Osteoblast (primary cell): ENCODE results near the gene SOS2. TPM values are rescaled to one million over a fixed set of nuclear protein-coding genes. Genes with fewer than 3 reads are reported as not detected.

Experiments used
- DNase-seq: peaks from one replicate; pipeline ENCODE4 v3.0.0; 2011; ENCODE audit warnings: low spot score, mixed read lengths; ENCODE audit not compliant: insufficient read length; ENCODE audit errors: missing footprints
- H2AFZ ChIP-seq: 2 replicates; pipeline ENCODE4 v1.6.0; 2011; ENCODE audit warnings: mild to moderate bottlenecking, low read length
- H3K27ac ChIP-seq: 2 replicates; pipeline ENCODE4 v1.5.1; 2011; ENCODE audit warnings: mild to moderate bottlenecking, low read depth, low read length, moderate library complexity
- H3K27me3 ChIP-seq: 2 replicates; pipeline ENCODE4 v1.6.0; 2012; ENCODE audit warnings: mild to moderate bottlenecking, control low read depth, inconsistent platforms, low read length, moderate library complexity; ENCODE audit not compliant: insufficient read depth
- H3K36me3 ChIP-seq: 2 replicates; pipeline ENCODE4 v1.5.1; 2011; ENCODE audit warnings: mild to moderate bottlenecking, low read length, control low read depth, moderate library complexity; ENCODE audit not compliant: insufficient read depth
- H3K4me1 ChIP-seq: 2 replicates; pipeline ENCODE4 v1.5.1; 2011; ENCODE audit warnings: mild to moderate bottlenecking, low read length, control low read depth, moderate library complexity; ENCODE audit not compliant: insufficient read depth
- H3K4me2 ChIP-seq: 2 replicates; pipeline ENCODE4 v1.6.0; 2011; ENCODE audit warnings: mild to moderate bottlenecking, low read length; ENCODE audit not compliant: insufficient read depth
- H3K4me3 ChIP-seq: fragments of 200-600 bp; sonication (generic); 3 replicates; pipeline ENCODE4 v1.5.1; 2012; ENCODE audit warnings: mild to moderate bottlenecking, low read length, inconsistent platforms; ENCODE audit not compliant: insufficient read depth
- H3K79me2 ChIP-seq: 2 replicates; pipeline ENCODE4 v1.6.0; 2012; ENCODE audit warnings: mild to moderate bottlenecking, low read length, control low read depth, inconsistent platforms; ENCODE audit not compliant: insufficient read depth
- H3K9me3 ChIP-seq: 2 replicates; pipeline ENCODE4 v1.5.1; 2011; ENCODE audit warnings: low read depth, low read length, control low read depth
- H4K20me1 ChIP-seq: 2 replicates; pipeline ENCODE4 v1.6.0; 2012; ENCODE audit warnings: mild to moderate bottlenecking, low read length, control low read depth; ENCODE audit not compliant: insufficient read depth
- total RNA-seq: library from RNA; depleted of rRNA; stranded (reverse); fragments of >200 nt; gene quantifications from 2 replicates; pipeline ENCODE4 v1.2.3, GENCODE V29; 2012
- TF ChIP-seq, protein P1 (sequence below): IDR thresholded peaks from 2 replicates; pipeline ENCODE4 v1.5.1; 2011; ENCODE audit warnings: mild to moderate bottlenecking, low read depth, low read length, moderate library complexity; ENCODE audit errors: extremely low read depth

Gene SOS2
- total RNA-seq, 1 donor, result 29.7 TPM

- Histone ChIP-seq H4K20me1 (no peaks in the 10 kb centered on the region), H3K79me2 (no peaks in the 10 kb centered on the region), H3K27ac (no peak overlapping the region), H3K4me1 (peaks cover 3% of the 10 kb centered on the region), H3K36me3 (no peaks in the 10 kb centered on the region), H3K9me3 (no peaks in the 10 kb centered on the region), H3K27me3 (no peaks in the 10 kb centered on the region), H3K4me2 (no peak overlapping the region), H3K4me3 (no peak overlapping the region), H2AFZ (no peak overlapping the region)
- TF ChIP-seq, protein P1, sequence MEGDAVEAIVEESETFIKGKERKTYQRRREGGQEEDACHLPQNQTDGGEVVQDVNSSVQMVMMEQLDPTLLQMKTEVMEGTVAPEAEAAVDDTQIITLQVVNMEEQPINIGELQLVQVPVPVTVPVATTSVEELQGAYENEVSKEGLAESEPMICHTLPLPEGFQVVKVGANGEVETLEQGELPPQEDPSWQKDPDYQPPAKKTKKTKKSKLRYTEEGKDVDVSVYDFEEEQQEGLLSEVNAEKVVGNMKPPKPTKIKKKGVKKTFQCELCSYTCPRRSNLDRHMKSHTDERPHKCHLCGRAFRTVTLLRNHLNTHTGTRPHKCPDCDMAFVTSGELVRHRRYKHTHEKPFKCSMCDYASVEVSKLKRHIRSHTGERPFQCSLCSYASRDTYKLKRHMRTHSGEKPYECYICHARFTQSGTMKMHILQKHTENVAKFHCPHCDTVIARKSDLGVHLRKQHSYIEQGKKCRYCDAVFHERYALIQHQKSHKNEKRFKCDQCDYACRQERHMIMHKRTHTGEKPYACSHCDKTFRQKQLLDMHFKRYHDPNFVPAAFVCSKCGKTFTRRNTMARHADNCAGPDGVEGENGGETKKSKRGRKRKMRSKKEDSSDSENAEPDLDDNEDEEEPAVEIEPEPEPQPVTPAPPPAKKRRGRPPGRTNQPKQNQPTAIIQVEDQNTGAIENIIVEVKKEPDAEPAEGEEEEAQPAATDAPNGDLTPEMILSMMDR, result no peak
- no peak for DNase-seq
These were observed 130.6 kb downstream of the SOS2 start for GRCh38 chr14:50100805-50101204.

DNA sequence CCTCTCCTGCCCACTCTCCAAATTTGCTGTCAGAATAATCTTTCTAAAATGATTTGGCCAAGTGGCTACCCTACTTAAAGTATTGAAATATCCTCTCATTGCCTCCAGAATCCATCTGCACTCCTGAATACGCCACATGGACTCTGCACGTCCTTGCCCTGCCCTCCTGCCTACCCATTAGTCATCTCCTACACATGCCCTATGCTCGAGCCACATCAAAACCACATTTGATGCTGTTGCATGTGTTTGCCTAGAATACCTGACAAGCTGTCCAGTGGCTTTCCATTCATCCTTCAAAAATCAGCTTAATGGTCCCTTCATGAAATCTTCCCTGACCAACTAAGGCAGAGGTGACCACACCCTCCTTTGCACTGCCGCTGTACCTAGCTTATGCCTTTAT, 132.0 kb downstream of the SOS2 start:
- TF ChIP-seq, protein P1, result no peak
- Histone ChIP-seq H3K4me1 (no peaks in the 10 kb centered on the region), H4K20me1 (no peaks in the 10 kb centered on the region), H3K79me2 (no peaks in the 10 kb centered on the region), H3K27me3 (no peaks in the 10 kb centered on the region), H3K9me3 (no peaks in the 10 kb centered on the region), H3K27ac (no peak overlapping the region), H3K4me2 (no peak overlapping the region), H3K36me3 (no peaks in the 10 kb centered on the region), H2AFZ (no peak overlapping the region), H3K4me3 (no peak overlapping the region)
- DNase-seq, result no peak

- H3K36me3 ChIP-seq, result no peaks in the 10 kb centered on the region
- H3K9me3 ChIP-seq, result no peaks in the 10 kb centered on the region
- no peaks in the 10 kb centered on the region for H3K79me2 ChIP-seq
- H4K20me1 ChIP-seq, result no peaks in the 10 kb centered on the region
- no peak overlapping the region for H3K27ac ChIP-seq
- TF ChIP-seq, protein P1, result no peak
- H3K4me2 ChIP-seq, result no peak overlapping the region
- no peak for DNase-seq
- no peaks in the 10 kb centered on the region for H3K27me3 ChIP-seq
- no peak overlapping the region for H2AFZ ChIP-seq
- no peak overlapping the region for H3K4me3 ChIP-seq
- H3K4me1 ChIP-seq, result no peaks in the 10 kb centered on the region
These were observed 135.5 kb downstream of the SOS2 start for GRCh38 chr14:50095895-50096294.

DNA sequence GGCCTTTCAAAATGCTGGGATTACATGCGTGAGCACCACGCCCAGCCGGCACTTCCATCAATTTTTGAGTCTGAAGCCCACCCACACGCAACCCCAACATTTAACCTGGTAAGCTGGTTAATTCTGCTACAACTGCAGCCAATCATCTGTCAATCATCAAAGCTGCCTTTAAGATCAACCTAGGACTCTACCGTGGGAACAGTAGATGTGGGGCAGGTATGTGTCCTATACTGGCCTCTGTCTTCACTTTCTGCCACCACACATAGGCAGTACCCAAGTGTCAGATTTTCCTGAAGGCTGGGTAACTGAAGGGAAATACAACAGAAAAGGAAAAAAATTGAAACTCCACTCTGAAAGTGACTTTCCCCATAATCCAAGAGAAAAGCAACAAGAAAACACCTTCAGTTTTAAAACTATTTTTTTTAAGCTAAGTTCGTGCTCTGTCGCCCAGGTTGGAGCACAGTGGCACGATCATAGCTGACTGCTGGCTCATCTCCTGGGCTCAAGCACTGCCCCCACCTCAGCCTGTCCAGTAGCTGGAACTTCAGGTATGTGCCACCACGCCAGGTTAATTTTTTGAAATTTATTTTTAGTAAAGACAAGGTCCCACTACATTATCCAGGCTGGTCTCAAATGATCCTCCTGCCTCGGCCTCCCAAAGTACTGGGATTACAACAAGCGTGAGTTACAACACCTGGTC, 137.2 kb downstream of the SOS2 start:
- TF ChIP-seq, protein P1, result no peak
- Histone ChIP-seq H4K20me1 (no peaks in the 10 kb centered on the region), H3K9me3 (no peaks in the 10 kb centered on the region), H3K4me3 (no peak overlapping the region), H3K4me2 (no peak overlapping the region), H3K27ac (no peak overlapping the region), H2AFZ (no peak overlapping the region), H3K36me3 (no peaks in the 10 kb centered on the region), H3K27me3 (no peaks in the 10 kb centered on the region), H3K79me2 (no peaks in the 10 kb centered on the region), H3K4me1 (no peaks in the 10 kb centered on the region)
- no peak for DNase-seq
